BJ (cell line): ENCODE measurements around the gene ATP10B. TPM values are rescaled to one million over a fixed set of nuclear protein-coding genes. Genes with fewer than 3 reads are reported as not detected.

Experiments
- CTCF ChIA-PET: fragments of 350-600 bp; formaldehyde crosslinking; extraction: SDS; loops from one replicate; lab custom pipeline; 2021; ENCODE audit warnings: antibody characterized with exemption, inconsistent platforms; lab: Yijun Ruan, JAX
- POLR2A ChIA-PET: fragments of 300-600 bp; sonication (Branson Sonifier 250); formaldehyde crosslinking; extraction: SDS; loops from one replicate; lab custom pipeline; 2021; ENCODE audit warnings: antibody characterized with exemption; lab: Charles Lee
- DNase-seq: peaks from one replicate; pipeline ENCODE4 v3.0.0-alpha.2; 2011; ENCODE audit warnings: low read depth
- H3K27me3 ChIP-seq: 2 replicates; pipeline ENCODE4 v1.6.0; 2011; ENCODE audit warnings: low read length; ENCODE audit not compliant: control insufficient read depth, insufficient read depth
- H3K36me3 ChIP-seq: 2 replicates; pipeline ENCODE4 v1.5.1; 2011; ENCODE audit warnings: low read length; ENCODE audit not compliant: control insufficient read depth, insufficient read depth
- H3K4me3 ChIP-seq: 2 replicates; pipeline ENCODE4 v1.5.1; 2011; ENCODE audit warnings: low read depth, mild to moderate bottlenecking, control low read depth, low read length
- polyA plus RNA-seq: library from polyadenylated mRNA; depleted of rRNA; stranded (reverse); fragments of >200 nt; gene quantifications from 2 replicates; pipeline ENCODE4 v1.2.3, GENCODE V29; 2011
- TF ChIP-seq, protein P1 (sequence below): IDR thresholded peaks from 2 replicates; pipeline ENCODE4 v1.5.1; 2011; ENCODE audit warnings: low read depth, mild to moderate bottlenecking, control low read depth, inconsistent platforms, low read length, moderate library complexity; ENCODE audit not compliant: insufficient read depth

Gene ATP10B
- polyA plus RNA-seq, 1 experiment: not detected

DNA sequence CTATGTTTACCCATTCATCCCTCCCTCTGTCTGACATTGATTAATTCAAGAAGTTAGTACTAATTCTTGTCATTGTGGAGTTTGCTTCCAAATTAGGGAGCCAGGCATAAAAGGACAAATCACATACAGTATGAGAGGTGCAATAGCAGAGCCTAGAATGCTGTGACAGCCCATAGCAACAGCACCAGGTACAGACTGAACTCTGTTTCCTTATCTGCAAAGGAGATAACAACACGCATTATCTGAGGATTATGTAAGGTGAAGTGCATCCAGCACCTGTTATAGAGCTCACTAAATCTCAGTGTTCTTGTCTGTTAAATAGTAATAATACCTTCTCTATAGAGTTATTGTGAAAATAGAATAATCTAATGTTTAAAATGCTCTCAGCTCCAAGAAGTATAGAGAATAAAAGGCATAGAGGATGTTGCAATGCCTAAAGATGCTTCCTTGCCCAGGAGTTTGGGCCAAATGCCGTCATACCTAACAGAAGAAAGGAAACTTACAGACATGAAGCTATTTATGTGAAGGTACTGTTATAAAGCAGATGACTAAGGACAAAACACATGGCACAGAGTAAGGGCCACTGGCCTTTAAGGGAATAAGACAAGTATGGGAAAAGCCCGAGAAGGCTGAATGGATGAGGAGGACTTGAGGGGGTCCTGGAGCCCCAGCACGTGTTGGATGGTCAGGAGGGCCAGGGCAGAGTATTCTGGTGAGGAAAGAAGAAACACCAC, 214.5 kb downstream of the ATP10B start:
- CTCF ChIA-PET: no interaction called here
- POLR2A ChIA-PET: no interaction called here

DNA sequence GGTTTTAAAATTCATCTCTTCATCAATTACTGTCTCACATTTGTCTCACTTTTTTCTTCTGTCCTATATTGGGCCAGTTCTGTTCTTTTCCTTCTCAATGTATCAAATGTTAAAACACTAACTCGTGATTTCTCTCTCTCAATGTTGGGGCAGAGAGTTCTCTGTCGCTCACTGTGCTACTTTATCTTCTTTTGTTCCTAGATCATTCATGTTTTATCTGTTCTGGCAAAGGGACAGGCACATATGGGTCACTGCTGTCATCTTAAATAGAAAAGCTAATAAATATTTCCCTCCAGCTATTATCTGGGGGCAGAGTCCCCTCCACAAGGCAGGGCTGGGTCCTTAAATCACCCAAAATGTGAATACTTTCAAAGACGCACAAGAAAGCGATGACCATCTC, 216.3 kb downstream of the ATP10B start:
- no peaks in the 10 kb centered on the region for H3K36me3 ChIP-seq
- ChIA-PET CTCF (no interaction called here), POLR2A (no interaction called here)
- no peaks in the 10 kb centered on the region for H3K27me3 ChIP-seq
- no peak overlapping the region for H3K4me3 ChIP-seq
- TF ChIP-seq, protein P1, sequence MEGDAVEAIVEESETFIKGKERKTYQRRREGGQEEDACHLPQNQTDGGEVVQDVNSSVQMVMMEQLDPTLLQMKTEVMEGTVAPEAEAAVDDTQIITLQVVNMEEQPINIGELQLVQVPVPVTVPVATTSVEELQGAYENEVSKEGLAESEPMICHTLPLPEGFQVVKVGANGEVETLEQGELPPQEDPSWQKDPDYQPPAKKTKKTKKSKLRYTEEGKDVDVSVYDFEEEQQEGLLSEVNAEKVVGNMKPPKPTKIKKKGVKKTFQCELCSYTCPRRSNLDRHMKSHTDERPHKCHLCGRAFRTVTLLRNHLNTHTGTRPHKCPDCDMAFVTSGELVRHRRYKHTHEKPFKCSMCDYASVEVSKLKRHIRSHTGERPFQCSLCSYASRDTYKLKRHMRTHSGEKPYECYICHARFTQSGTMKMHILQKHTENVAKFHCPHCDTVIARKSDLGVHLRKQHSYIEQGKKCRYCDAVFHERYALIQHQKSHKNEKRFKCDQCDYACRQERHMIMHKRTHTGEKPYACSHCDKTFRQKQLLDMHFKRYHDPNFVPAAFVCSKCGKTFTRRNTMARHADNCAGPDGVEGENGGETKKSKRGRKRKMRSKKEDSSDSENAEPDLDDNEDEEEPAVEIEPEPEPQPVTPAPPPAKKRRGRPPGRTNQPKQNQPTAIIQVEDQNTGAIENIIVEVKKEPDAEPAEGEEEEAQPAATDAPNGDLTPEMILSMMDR: no peak
- DNase-seq: no peak

More for the DNA sequence above, 214.5 kb downstream of the ATP10B start:
- Histone ChIP-seq H3K4me3 (no peak overlapping the region), H3K36me3 (no peaks in the 10 kb centered on the region), H3K27me3 (no peaks in the 10 kb centered on the region)
- TF ChIP-seq, protein P1: no peak
- no peak for DNase-seq

- POLR2A ChIA-PET: no interaction called here
- no peaks in the 10 kb centered on the region for H3K27me3 ChIP-seq
- DNase-seq: no peak
- TF ChIP-seq, protein P1: no peak
- no peak overlapping the region for H3K4me3 ChIP-seq
- CTCF ChIA-PET: no interaction called here
- H3K36me3 ChIP-seq: no peaks in the 10 kb centered on the region
Measured at GRCh38 chr5:160635046-160635445, 217.0 kb downstream of the ATP10B start.

- TF ChIP-seq, protein P1: no peak
- Histone ChIP-seq H3K27me3 (no peaks in the 10 kb centered on the region), H3K36me3 (no peaks in the 10 kb centered on the region), H3K4me3 (no peak overlapping the region)
- CTCF ChIA-PET: no interaction called here
- no peak for DNase-seq
- POLR2A ChIA-PET: no interaction called here
Measured at GRCh38 chr5:160629003-160629402, 223.0 kb downstream of the ATP10B start.

DNA sequence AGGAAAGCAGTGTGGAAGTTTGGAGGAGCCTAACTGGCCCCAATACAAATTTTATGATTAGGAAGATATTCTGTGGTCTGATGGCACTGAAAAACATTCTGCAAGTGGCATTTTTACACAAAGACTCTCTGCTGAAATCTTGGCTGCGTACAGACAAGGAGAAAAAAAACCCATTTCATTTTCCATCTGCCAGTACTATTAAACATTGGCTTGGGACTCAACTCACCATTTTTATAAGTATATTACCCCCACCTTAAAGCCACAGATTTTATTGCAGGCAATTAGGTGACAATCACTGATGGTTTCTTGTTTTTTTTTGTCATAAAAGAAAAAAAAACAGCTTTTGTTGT, 223.4 kb downstream of the ATP10B start:
- no peak for DNase-seq
- TF ChIP-seq, protein P1: no peak
- Histone ChIP-seq H3K4me3 (no peak overlapping the region), H3K27me3 (no peaks in the 10 kb centered on the region), H3K36me3 (no peaks in the 10 kb centered on the region)
- ChIA-PET POLR2A (no interaction called here), CTCF (no interaction called here)
